Posterior vena cava (tissue), 2 donors: ENCODE data around the gene LRP1. TPM values are rescaled to one million over a fixed set of nuclear protein-coding genes. Genes with fewer than 3 reads are reported as not detected.

Experiments
- DNase-seq: peaks from one replicate; pipeline ENCODE4 v3.0.0-alpha.2; 2020; ENCODE audit warnings: low spot score
- intact Hi-C, 2 donors: fragments of 100-400 bp; cut with DNase I; formaldehyde crosslinking; loops; one replicate each; pipeline versions ENCODE4 v1.14.1 to v1.14.2; 2022 to 2023
- microRNA-seq, 2 donors: library from miRNA; unstranded; fragments of <30 nt; microRNA quantifications; one replicate each; pipeline ENCODE4 v1.2.0, GENCODE V29; 2020 to 2021; ENCODE audit warnings: borderline microRNAs expressed in 2 of 2
- total RNA-seq, 2 donors: library from RNA; stranded (reverse); fragmentation: NEBNext Ultra II Directional; extraction: Animal tissue kit (Norgen Biotek cat#: 25700); gene quantifications; one replicate each; pipeline ENCODE4 v1.2.1, GENCODE V29; 2021
- donor health status: DM: yes; HTN: yes; CAD: no.
- donor health status: DM: yes; HTN: yes; CAD: no.

Gene LRP1
- total RNA-seq, 2 donors from 2014 or later, result 465 to 757 TPM

- peak; percentile 56 for DNase-seq
- intact Hi-C loops, result no loop called here
Observed at GRCh38 chr12:57250956-57251355, 122.7 kb downstream of the LRP1 start, which contains the start of gene STAC3. Gene STAC3, minus strand, starts transcription at chr12:57251187. Its CDS starts 1,551 bp downstream, at chr12:57249636.

GRCh38 chr12:57254506-57255280 is 126.4 kb downstream of the LRP1 start:
- intact Hi-C loops, result loop anchor here in 1 of 2 donors (5.0 kb wide), 1 partner anchor 1407 kb away; no protein-coding TSS in a partner anchor
- peak; percentile 65 for DNase-seq

GRCh38 chr12:57255916-57256315 is 127.6 kb downstream of the LRP1 start:
- peak; percentile 11 for DNase-seq
- intact Hi-C loops, result loop anchor here in 1 of 2 donors (5.0 kb wide), 1 partner anchor 1409 kb away; no protein-coding TSS in a partner anchor

- intact Hi-C loops, result loop anchor here in 1 of 2 donors (5.0 kb wide), 1 partner anchor 1412 kb away; no protein-coding TSS in a partner anchor
- DNase-seq, result peak; percentile 64
Observed at GRCh38 chr12:57258977-57259970, 131.0 kb downstream of the LRP1 start.

GRCh38 chr12:57260366-57260765 is 132.1 kb downstream of the LRP1 start:
- no peak for DNase-seq
- intact Hi-C loops, result loop anchor here (5.0 to 10.0 kb wide), 2 partner anchors 192 to 564 kb away; no protein-coding TSS in a partner anchor

- intact Hi-C loops, result loop anchor here (5.0 to 10.0 kb wide), 2 partner anchors 191 to 563 kb away; no protein-coding TSS in a partner anchor
- no peak for DNase-seq
Observed at GRCh38 chr12:57261428-57261865, 133.2 kb downstream of the LRP1 start.

- no peak for DNase-seq
- intact Hi-C loops, result loop anchor here (5.0 to 10.0 kb wide), 2 partner anchors 190 to 563 kb away; no protein-coding TSS in a partner anchor
Observed at GRCh38 chr12:57262126-57262822, 134.0 kb downstream of the LRP1 start.

Small RNAs within 50 kb of the gene (microRNA-seq; reads per million reads assigned to microRNA genes)
- gene MIR1228, result 1.6 to 2.6 reads per million in 2 donors

Other genes starting within 250 kb of the LRP1 start
- gene SDR9C7, start 194.1 kb upstream of the LRP1 start, total RNA-seq, result under 1 TPM in 1 of 2 donors, not detected in 1; 0.14 TPM
- under 1 TPM; 0.19 to 0.51 TPM for gene RDH16, start 170.9 kb upstream of the LRP1 start, total RNA-seq
- 1 to 10 TPM; 4.8 to 5.6 TPM for gene ZBTB39, start 121.9 kb upstream of the LRP1 start, total RNA-seq
- gene TAC3, start 112.0 kb upstream of the LRP1 start, total RNA-seq, result under 1 TPM in 1 of 2 donors, not detected in 1; 0.33 TPM
- gene MYO1A, start 78.4 kb upstream of the LRP1 start, total RNA-seq, result 1 to 10 TPM in 1 of 2 donors, under 1 TPM in 1; 0.28 to 1.0 TPM
- 10 to 100 TPM in 1 of 2 donors, 1 to 10 TPM in 1; 8.8 to 12.4 TPM for gene NEMP1, start 49.7 kb upstream of the LRP1 start, total RNA-seq
- 10 to 100 TPM; 27.0 to 36.3 TPM for gene NAB2, start 39.4 kb upstream of the LRP1 start, total RNA-seq
- 100 to 1,000 TPM; 162 to 201 TPM for gene STAT6, start 17.1 kb upstream of the LRP1 start, total RNA-seq
- not detected for gene LRP1-AS, start 19.1 kb downstream of the LRP1 start, total RNA-seq
- gene NXPH4, start 88.3 kb downstream of the LRP1 start, total RNA-seq, result under 1 TPM; 0.24 to 0.79 TPM
- 10 to 100 TPM; 53.2 to 53.7 TPM for gene SHMT2, start 101.2 kb downstream of the LRP1 start, total RNA-seq
- 1 to 10 TPM; 1.2 to 2.8 TPM for gene STAC3, start 122.7 kb downstream of the LRP1 start, total RNA-seq